Hippocampal formation (tissue), 2 donors: ENCODE measurements around the gene KPNA3.
"Not testable (repeated sequence)": the region's sequence is repeated elsewhere in the genome, so short reads cannot be mapped to it uniquely, and the experiment has no call there.

ENCODE experiments used
- DNase-seq, 2 donors: peaks; one replicate each; lab custom pipeline; 2025; lab: John Stamatoyannopoulos, UW

Gene KPNA3

GRCh38 chr13:49749848-49750247, 42.6 kb downstream of the KPNA3 start:
- no peak for DNase-seq

GRCh38 chr13:49746111-49746510, 46.4 kb downstream of the KPNA3 start:
- DNase-seq: no peak

GRCh38 chr13:49740870-49741269, 51.6 kb downstream of the KPNA3 start:
- no peak for DNase-seq

GRCh38 chr13:49739498-49740187, 52.8 kb downstream of the KPNA3 start:
- DNase-seq: no peak

- no peak for DNase-seq
These were observed 59.1 kb downstream of the KPNA3 start for GRCh38 chr13:49733181-49733951.

GRCh38 chr13:49731766-49732165, 60.7 kb downstream of the KPNA3 start:
- DNase-seq: no peak

- no peak for DNase-seq
These were observed 75.9 kb downstream of the KPNA3 start for GRCh38 chr13:49716615-49717014.

GRCh38 chr13:49714757-49715156, 77.7 kb downstream of the KPNA3 start:
- no peak for DNase-seq

GRCh38 chr13:49711218-49711863, 81.1 kb downstream of the KPNA3 start:
- DNase-seq: no peak

GRCh38 chr13:49704264-49704663, 88.2 kb downstream of the KPNA3 start:
- DNase-seq: not testable (repeated sequence)

GRCh38 chr13:49701491-49701890, 91.0 kb downstream of the KPNA3 start:
- peak in 1 of 2 donors; percentile 20 for DNase-seq

GRCh38 chr13:49697468-49697867, 95.0 kb downstream of the KPNA3 start:
- no peak for DNase-seq

- no peak for DNase-seq
These were observed 98.0 kb downstream of the KPNA3 start for GRCh38 chr13:49694446-49694845.

- DNase-seq: no peak
These were observed 98.6 kb downstream of the KPNA3 start for GRCh38 chr13:49693877-49694276.

GRCh38 chr13:49693191-49693733, 99.2 kb downstream of the KPNA3 start:
- DNase-seq: no peak

GRCh38 chr13:49690995-49691784, 101.3 kb downstream of the KPNA3 start, which contains the start of gene EBPL:
EBPL (minus strand) TSS chr13:49691486; CDS start chr13:49691424, 62 bp downstream.
- DNase-seq: peak; percentile 52 to 73

GRCh38 chr13:49690133-49690994, 102.1 kb downstream of the KPNA3 start:
- no peak for DNase-seq

GRCh38 chr13:49683489-49683888, 109.0 kb downstream of the KPNA3 start:
- DNase-seq: no peak

GRCh38 chr13:49681842-49682435, 110.5 kb downstream of the KPNA3 start:
- no peak for DNase-seq

GRCh38 chr13:49679246-49679645, 113.2 kb downstream of the KPNA3 start:
- no peak for DNase-seq
